ENCODE measurements around the gene MICAL2. TPM values are rescaled to one million over a fixed set of nuclear protein-coding genes. Genes with fewer than 3 reads are reported as not detected.

The MICAL2 gene
- total RNA-seq, 3 donors from 2014 or later, result 263 to 384 (median 312) TPM

GRCh38 chr11:12292766-12293165 is 182.4 kb downstream of the MICAL2 start:
- DNase-seq, result no peak
- intact Hi-C loops (cut with DNase I, micrococcal nuclease), result no loop called here
- TF ChIP-seq, protein P1, sequence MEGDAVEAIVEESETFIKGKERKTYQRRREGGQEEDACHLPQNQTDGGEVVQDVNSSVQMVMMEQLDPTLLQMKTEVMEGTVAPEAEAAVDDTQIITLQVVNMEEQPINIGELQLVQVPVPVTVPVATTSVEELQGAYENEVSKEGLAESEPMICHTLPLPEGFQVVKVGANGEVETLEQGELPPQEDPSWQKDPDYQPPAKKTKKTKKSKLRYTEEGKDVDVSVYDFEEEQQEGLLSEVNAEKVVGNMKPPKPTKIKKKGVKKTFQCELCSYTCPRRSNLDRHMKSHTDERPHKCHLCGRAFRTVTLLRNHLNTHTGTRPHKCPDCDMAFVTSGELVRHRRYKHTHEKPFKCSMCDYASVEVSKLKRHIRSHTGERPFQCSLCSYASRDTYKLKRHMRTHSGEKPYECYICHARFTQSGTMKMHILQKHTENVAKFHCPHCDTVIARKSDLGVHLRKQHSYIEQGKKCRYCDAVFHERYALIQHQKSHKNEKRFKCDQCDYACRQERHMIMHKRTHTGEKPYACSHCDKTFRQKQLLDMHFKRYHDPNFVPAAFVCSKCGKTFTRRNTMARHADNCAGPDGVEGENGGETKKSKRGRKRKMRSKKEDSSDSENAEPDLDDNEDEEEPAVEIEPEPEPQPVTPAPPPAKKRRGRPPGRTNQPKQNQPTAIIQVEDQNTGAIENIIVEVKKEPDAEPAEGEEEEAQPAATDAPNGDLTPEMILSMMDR (IDR thresholded peaks at IDR 0.05), result no peak

GRCh38 chr11:12293486-12293885 is 183.1 kb downstream of the MICAL2 start:
- no peaks in the 10 kb centered on the region for H3K36me3 ChIP-seq (ENCODE audit: low read depth)
- no peak for DNase-seq
- no peak overlapping the region for H3K4me3 ChIP-seq
- no peaks in the 10 kb centered on the region for H3K9me3 ChIP-seq
- TF ChIP-seq, protein P1 (IDR thresholded peaks at IDR 0.05), result no peak
- no peaks in the 10 kb centered on the region for H3K4me1 ChIP-seq (ENCODE audit: low read depth)
- intact Hi-C loops (cut with DNase I, micrococcal nuclease), result no loop called here
- no peak for ATAC-seq

More at GRCh38 chr11:12292766-12293165, 182.4 kb downstream of the MICAL2 start:
- Histone ChIP-seq H3K9me3 (no peaks in the 10 kb centered on the region), H3K4me1 (ENCODE audit: low read depth) (no peaks in the 10 kb centered on the region), H3K36me3 (ENCODE audit: low read depth) (no peaks in the 10 kb centered on the region), H3K4me3 (no peak overlapping the region)
- no peak for ATAC-seq

- no peak overlapping the region for H3K4me3 ChIP-seq
- DNase-seq (no peak), ATAC-seq (no peak)
- H3K9me3 ChIP-seq, result peaks cover 6% of the 10 kb centered on the region
- intact Hi-C loops (cut with DNase I, micrococcal nuclease), result no loop called here
- H3K36me3 ChIP-seq (ENCODE audit: low read depth), result no peaks in the 10 kb centered on the region
- H3K4me1 ChIP-seq (ENCODE audit: low read depth), result no peaks in the 10 kb centered on the region
- TF ChIP-seq, protein P1 (IDR thresholded peaks at IDR 0.05), result no peak
Observed at GRCh38 chr11:12294613-12295012, 184.2 kb downstream of the MICAL2 start.

DNA sequence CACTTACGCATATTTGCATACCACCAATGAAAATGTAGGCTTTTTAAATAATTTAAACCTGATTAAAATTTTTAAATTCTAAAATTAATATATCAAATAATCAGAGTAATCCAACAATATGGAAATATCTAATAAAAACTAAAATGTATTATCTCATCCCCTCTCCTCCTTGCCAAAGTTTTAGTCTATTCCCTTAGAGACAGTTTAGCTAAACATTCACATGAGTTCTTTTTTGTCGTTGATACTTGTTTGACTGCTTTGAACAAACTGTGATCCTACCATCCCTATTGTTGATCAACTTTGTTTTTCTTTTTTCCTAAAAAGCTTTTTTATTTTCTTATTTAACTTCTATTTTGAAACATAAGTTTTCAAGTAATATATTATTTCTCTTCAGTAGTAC is 185.6 kb downstream of the MICAL2 start:
- TF ChIP-seq, protein P1 (IDR thresholded peaks at IDR 0.05), result no peak
- ATAC-seq (no peak), DNase-seq (no peak)
- Histone ChIP-seq H3K4me3 (no peak overlapping the region), H3K4me1 (ENCODE audit: low read depth) (no peaks in the 10 kb centered on the region), H3K9me3 (peaks cover 6% of the 10 kb centered on the region), H3K36me3 (ENCODE audit: low read depth) (no peaks in the 10 kb centered on the region)
- intact Hi-C loops (cut with DNase I, micrococcal nuclease), result no loop called here

DNA sequence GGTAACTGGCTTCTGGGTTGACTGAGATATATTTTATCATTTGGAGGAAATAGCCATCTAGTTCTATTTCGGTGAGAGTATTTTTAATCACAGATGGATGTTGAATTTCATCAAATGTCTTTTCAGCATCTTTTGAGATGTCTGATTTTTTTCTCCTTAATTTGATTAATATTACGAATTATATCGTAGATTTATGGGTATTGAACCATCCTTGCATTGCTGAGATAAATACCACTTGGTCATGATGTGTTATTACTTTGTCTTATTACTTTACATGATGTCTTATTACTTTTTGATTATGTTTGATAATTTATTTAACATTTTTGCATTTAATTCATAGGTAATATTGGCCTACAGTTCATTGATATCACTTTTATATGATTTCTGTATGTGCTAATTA is 188.2 kb downstream of the MICAL2 start:
- Histone ChIP-seq H3K4me1 (ENCODE audit: low read depth) (no peaks in the 10 kb centered on the region), H3K9me3 (peaks cover 6% of the 10 kb centered on the region), H3K4me3 (no peak overlapping the region), H3K36me3 (ENCODE audit: low read depth) (no peaks in the 10 kb centered on the region)
- no peak for ATAC-seq
- DNase-seq, result no peak
- TF ChIP-seq, protein P1 (IDR thresholded peaks at IDR 0.05), result no peak
- intact Hi-C loops (cut with DNase I, micrococcal nuclease), result no loop called here

DNA sequence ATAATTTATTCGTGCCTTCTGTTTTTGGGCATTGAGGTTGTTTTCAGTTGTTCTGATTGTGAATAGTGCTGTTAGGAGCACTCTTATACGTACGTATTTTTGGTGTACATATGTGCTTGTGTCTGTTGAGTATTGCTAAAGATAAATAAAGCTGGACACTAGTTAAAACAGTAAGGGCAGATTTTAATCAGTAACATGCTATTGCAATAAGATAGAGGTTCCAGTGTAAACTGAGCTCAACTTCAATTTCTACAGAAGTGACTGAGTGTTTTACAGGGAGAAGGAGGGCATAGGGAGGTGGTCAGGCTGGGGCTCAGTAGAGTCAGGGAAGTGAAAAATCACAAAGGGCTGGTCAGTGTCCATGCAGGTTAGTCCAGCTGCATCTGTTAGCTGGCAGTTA is 191.0 kb downstream of the MICAL2 start:
- H3K4me1 ChIP-seq (ENCODE audit: low read depth), result no peaks in the 10 kb centered on the region
- intact Hi-C loops (cut with DNase I, micrococcal nuclease), result no loop called here
- H3K36me3 ChIP-seq (ENCODE audit: low read depth), result no peaks in the 10 kb centered on the region
- no peak overlapping the region for H3K4me3 ChIP-seq
- TF ChIP-seq, protein P1 (IDR thresholded peaks at IDR 0.05), result no peak
- no peak for ATAC-seq
- no peak for DNase-seq
- H3K9me3 ChIP-seq, result peaks cover 6% of the 10 kb centered on the region
